ENCODE results near the gene RCAN3.

The RCAN3 gene

GRCh38 chr1:24468685-24469316, 33.8 kb upstream of the RCAN3 start:
- no peak for TF ChIP-seq POU6F1 (CRISPR knock-in tag; IDR thresholded peaks at IDR 0.05; ENCODE audit: borderline replicate concordance, low read depth)
- no peak for TF ChIP-seq TSHZ2 (CRISPR knock-in tag; IDR thresholded peaks at IDR 0.05)
- no peak for TF ChIP-seq GLIS3 (CRISPR knock-in tag; IDR thresholded peaks at IDR 0.05)
- TF ChIP-seq ESRRG (CRISPR knock-in tag; IDR thresholded peaks at IDR 0.05), result no peak
- no peak for TF ChIP-seq CSDC2 (CRISPR knock-in tag; IDR thresholded peaks at IDR 0.05)
- no peak for TF ChIP-seq ZFP3 (CRISPR knock-in tag; IDR thresholded peaks at IDR 0.05)
- no peak for TF ChIP-seq PPARA (CRISPR knock-in tag; IDR thresholded peaks at IDR 0.05; ENCODE audit: borderline replicate concordance)
- no peak for TF ChIP-seq ZNF565 (CRISPR knock-in tag; conservative IDR thresholded peaks at IDR 0.05; ENCODE audit: low read depth)
- TF ChIP-seq RARB (CRISPR knock-in tag; IDR thresholded peaks at IDR 0.05), result no peak
- TF ChIP-seq TCF4 (CRISPR knock-in tag; IDR thresholded peaks at IDR 0.05; ENCODE audit: borderline replicate concordance), result no peak
- no peak for TF ChIP-seq ISL1 (CRISPR knock-in tag; IDR thresholded peaks at IDR 0.05)
- ATAC-seq, result no peak

- TF ChIP-seq TOX (CRISPR knock-in tag; IDR thresholded peaks at IDR 0.05; ENCODE audit: borderline replicate concordance) (no peak), CSDC2 (CRISPR knock-in tag; IDR thresholded peaks at IDR 0.05) (no peak), ISL1 (CRISPR knock-in tag; IDR thresholded peaks at IDR 0.05) (no peak), ZNF8 (CRISPR knock-in tag; IDR thresholded peaks at IDR 0.05) (no peak), ZNF70 (CRISPR knock-in tag; IDR thresholded peaks at IDR 0.05) (no peak), ARNTL (CRISPR knock-in tag; IDR thresholded peaks at IDR 0.05; ENCODE audit: borderline replicate concordance, low read depth) (no peak), ZNF565 (CRISPR knock-in tag; conservative IDR thresholded peaks at IDR 0.05; ENCODE audit: low read depth) (no peak), TSHZ2 (CRISPR knock-in tag; IDR thresholded peaks at IDR 0.05) (no peak), SNAI2 (CRISPR knock-in tag; IDR thresholded peaks at IDR 0.05) (no peak), ESRRG (CRISPR knock-in tag; IDR thresholded peaks at IDR 0.05) (no peak), BACH2 (CRISPR knock-in tag; IDR thresholded peaks at IDR 0.05; ENCODE audit: borderline replicate concordance) (no peak)
- TF ChIP-seq, protein P1, sequence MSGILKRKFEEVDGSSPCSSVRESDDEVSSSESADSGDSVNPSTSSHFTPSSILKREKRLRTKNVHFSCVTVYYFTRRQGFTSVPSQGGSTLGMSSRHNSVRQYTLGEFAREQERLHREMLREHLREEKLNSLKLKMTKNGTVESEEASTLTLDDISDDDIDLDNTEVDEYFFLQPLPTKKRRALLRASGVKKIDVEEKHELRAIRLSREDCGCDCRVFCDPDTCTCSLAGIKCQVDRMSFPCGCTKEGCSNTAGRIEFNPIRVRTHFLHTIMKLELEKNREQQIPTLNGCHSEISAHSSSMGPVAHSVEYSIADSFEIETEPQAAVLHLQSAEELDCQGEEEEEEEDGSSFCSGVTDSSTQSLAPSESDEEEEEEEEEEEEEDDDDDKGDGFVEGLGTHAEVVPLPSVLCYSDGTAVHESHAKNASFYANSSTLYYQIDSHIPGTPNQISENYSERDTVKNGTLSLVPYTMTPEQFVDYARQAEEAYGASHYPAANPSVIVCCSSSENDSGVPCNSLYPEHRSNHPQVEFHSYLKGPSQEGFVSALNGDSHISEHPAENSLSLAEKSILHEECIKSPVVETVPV (CRISPR knock-in tag; IDR thresholded peaks at IDR 0.05), result no peak
- TF ChIP-seq, protein P2, sequence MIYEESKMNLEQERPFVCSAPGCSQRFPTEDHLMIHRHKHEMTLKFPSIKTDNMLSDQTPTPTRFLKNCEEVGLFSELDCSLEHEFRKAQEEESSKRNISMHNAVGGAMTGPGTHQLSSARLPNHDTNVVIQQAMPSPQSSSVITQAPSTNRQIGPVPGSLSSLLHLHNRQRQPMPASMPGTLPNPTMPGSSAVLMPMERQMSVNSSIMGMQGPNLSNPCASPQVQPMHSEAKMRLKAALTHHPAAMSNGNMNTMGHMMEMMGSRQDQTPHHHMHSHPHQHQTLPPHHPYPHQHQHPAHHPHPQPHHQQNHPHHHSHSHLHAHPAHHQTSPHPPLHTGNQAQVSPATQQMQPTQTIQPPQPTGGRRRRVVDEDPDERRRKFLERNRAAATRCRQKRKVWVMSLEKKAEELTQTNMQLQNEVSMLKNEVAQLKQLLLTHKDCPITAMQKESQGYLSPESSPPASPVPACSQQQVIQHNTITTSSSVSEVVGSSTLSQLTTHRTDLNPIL (CRISPR knock-in tag; IDR thresholded peaks at IDR 0.05; ENCODE audit: low read depth), result no peak
- no peak for ATAC-seq
These were observed 32.0 kb upstream of the RCAN3 start for GRCh38 chr1:24470592-24470991.
